Measurements from ENCODE around the gene CEP290.
"Not testable (repeated sequence)": the region's sequence is repeated elsewhere in the genome, so short reads cannot be mapped to it uniquely, and the experiment has no call there.

CEP290 gene

DNA sequence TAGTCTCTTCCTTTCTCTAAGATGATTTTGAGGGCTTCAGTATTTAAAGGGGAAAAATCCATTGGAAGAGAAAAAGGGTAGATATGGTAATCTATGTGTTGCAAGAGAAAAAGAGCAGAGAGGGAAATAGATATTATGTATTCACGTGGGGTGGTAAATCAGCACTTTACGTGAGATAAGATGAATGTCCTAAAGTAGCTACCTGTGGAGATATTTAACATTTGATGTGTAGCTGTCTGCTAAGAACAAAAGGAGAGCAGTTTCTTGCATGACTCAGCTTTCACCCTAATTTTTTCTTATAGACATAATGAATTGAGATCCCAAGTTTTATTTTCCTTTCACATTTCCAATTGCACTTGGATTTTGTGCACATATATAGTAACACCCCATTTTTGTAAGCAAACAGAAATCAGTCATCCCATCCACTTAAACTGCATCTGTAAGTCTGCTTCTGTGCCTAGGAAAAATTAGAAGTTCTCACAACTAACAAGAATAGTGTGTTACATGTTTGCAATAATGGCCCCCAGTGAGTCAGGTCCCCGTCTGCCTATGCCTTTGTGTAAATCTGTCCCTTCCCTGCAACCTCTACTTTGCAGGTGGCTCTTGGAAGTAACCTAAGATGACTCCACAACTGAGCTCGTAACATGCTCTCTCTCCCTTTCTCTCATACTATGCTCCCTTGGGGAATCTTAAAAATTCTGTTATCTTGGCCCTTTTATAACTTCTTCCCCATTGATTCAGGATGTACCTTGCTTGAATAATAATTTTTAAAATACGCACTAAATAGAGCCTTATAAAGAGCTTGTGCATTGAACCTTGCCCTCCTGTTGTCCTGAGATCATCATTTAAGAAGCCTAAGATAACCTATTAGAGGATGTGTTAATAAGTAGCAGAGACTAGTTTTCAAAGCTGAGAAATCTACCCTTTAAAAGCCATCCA lies 3.9 kb upstream of the CEP290 start:
- no peak overlapping the region for H3K4me3 ChIP-seq (ENCODE audit: low read depth, low read length)
- no peak overlapping the region for H3K27ac ChIP-seq
- no peak for DNase-seq
- TF ChIP-seq, protein P1, sequence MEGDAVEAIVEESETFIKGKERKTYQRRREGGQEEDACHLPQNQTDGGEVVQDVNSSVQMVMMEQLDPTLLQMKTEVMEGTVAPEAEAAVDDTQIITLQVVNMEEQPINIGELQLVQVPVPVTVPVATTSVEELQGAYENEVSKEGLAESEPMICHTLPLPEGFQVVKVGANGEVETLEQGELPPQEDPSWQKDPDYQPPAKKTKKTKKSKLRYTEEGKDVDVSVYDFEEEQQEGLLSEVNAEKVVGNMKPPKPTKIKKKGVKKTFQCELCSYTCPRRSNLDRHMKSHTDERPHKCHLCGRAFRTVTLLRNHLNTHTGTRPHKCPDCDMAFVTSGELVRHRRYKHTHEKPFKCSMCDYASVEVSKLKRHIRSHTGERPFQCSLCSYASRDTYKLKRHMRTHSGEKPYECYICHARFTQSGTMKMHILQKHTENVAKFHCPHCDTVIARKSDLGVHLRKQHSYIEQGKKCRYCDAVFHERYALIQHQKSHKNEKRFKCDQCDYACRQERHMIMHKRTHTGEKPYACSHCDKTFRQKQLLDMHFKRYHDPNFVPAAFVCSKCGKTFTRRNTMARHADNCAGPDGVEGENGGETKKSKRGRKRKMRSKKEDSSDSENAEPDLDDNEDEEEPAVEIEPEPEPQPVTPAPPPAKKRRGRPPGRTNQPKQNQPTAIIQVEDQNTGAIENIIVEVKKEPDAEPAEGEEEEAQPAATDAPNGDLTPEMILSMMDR (IDR thresholded peaks at IDR 0.05; ENCODE audit: low read depth, low read length, missing control alignments): no peak
- H3K36me3 ChIP-seq (replicated peaks): peaks cover 2% of the 10 kb centered on the region
- H3K27me3 ChIP-seq (replicated peaks): no peaks in the 10 kb centered on the region
- in situ Hi-C loops (cut with HindIII; ENCODE audit: low pct_ligation_motif_present, low sequenced_read_pairs): no loop called here

DNA sequence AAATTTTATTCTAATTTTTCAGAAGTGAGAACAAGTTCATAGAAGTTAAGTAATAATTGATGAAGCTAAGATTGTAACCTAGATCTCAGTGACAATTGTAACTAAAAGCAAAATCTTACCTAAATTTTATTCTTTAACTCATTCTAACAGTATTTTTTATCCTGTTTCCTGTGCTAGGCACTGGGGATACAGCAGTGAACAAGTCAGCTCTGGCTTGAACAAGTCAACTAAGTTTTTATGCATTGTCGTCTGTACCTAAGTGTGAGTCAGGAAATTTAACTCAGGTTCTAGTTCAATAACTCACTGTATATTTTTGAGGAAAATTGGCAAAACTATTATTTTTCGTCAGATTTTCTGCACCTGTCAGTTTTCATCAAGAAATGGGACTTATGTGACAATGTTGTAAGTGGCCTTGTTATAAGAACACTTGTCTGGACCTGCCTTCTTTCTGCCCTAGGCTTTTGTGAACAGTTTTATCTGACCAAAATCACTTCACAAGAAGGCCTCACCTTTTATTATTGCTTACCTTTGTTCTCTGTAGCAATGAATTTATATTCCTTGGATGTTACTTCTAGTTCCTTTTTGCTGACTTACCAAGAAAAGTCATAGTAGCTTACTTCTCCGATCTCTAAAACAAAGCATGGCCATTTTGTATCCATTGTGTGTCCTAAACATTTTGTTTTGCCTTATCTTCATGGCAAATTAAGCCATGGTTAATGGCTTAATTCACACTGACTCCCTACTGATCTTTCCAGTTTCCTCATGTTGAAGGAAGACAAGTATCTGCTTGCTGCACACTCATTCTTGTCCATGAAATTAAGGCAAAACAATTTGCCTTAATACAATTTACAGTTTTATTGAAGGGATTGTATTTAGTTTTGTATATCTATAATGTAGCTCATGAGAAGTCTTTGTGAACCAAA lies 2.9 kb upstream of the CEP290 start:
- Histone ChIP-seq H3K36me3 (replicated peaks) (peaks cover 2% of the 10 kb centered on the region), H3K4me3 (ENCODE audit: low read depth, low read length) (no peak overlapping the region), H3K27ac (no peak overlapping the region), H3K27me3 (replicated peaks) (no peaks in the 10 kb centered on the region)
- no peak for DNase-seq
- in situ Hi-C loops (cut with HindIII; ENCODE audit: low pct_ligation_motif_present, low sequenced_read_pairs): no loop called here
- TF ChIP-seq, protein P1 (IDR thresholded peaks at IDR 0.05; ENCODE audit: low read depth, low read length, missing control alignments): no peak

DNA sequence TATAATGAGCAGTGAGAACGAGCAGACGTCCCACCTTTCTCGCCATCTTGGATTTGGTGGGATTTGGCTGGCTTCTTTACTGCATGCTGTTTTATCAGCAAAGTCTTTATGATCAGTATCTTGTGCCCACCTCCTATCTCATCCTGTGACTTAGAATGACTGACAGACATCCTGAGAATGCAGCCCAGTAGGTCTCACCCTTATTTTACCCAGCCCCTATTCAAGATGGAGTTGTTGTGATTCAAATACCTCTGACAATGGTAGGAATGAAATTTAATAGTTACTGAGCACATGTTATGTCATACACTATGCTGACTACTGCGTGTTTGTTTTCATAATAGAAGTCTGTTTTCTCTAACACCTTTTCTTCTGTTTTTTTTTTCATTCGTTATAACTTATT lies 2.1 kb upstream of the CEP290 start:
- Histone ChIP-seq H3K4me3 (ENCODE audit: low read depth, low read length) (no peak overlapping the region), H3K36me3 (replicated peaks) (peaks cover 2% of the 10 kb centered on the region), H3K27ac (no peak overlapping the region), H3K27me3 (replicated peaks) (no peaks in the 10 kb centered on the region)
- DNase-seq: no peak
- TF ChIP-seq, protein P1 (IDR thresholded peaks at IDR 0.05; ENCODE audit: low read depth, low read length, missing control alignments): no peak
- in situ Hi-C loops (cut with HindIII; ENCODE audit: low pct_ligation_motif_present, low sequenced_read_pairs): no loop called here

DNA sequence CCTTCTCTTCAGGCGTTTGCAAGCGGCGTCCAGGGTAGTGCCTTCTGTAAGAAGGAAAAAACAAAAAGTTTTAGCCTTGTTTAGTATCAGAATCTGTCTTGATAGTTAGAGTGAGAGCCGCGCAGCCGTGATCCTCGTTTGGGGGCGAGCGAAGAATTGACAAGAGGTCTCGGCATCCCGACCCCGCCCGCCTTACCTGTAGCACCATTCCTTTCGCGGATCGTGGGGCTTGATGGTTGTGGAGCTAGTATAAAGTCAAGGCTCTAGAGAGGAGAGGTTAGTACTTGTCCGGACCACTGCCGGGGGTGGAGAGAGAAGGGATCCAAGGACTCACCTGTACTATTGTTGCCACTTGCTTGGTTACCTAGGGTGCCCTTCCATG lies 713 bp upstream of the CEP290 start:
- H3K27ac ChIP-seq: peak overlapping the region; percentile 61
- TF ChIP-seq, protein P1 (IDR thresholded peaks at IDR 0.05; ENCODE audit: low read depth, low read length, missing control alignments): no peak
- in situ Hi-C loops (cut with HindIII; ENCODE audit: low pct_ligation_motif_present, low sequenced_read_pairs): no loop called here
- DNase-seq: no peak
- peaks cover 2% of the 10 kb centered on the region for H3K36me3 ChIP-seq (replicated peaks)
- no peaks in the 10 kb centered on the region for H3K27me3 ChIP-seq (replicated peaks)
- peak overlapping the region; percentile 88 for H3K4me3 ChIP-seq (ENCODE audit: low read depth, low read length)

DNA sequence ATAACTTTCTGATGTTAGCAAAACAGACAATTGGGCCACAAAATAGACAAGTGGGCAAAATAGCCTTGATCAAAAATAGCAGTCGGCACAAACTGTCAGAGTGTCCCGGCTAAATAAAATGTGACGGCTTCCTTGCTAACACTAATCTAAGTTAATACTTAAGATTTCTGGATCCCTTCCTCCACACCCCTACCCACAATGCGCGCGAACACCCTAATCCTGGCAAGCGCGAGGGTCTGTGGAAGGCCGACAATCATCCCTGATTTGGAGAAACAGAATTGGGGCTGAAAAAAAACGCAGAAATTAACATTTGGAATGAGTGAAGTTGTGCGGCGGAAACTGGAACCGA lies 489 bp downstream of the CEP290 start:
- DNase-seq: no peak
- no peaks in the 10 kb centered on the region for H3K27me3 ChIP-seq (replicated peaks)
- TF ChIP-seq, protein P1 (IDR thresholded peaks at IDR 0.05; ENCODE audit: low read depth, low read length, missing control alignments): no peak
- peaks cover 2% of the 10 kb centered on the region for H3K36me3 ChIP-seq (replicated peaks)
- H3K4me3 ChIP-seq (ENCODE audit: low read depth, low read length): peak overlapping the region; percentile 88
- in situ Hi-C loops (cut with HindIII; ENCODE audit: low pct_ligation_motif_present, low sequenced_read_pairs): no loop called here
- H3K27ac ChIP-seq: peak overlapping the region; percentile 70

DNA sequence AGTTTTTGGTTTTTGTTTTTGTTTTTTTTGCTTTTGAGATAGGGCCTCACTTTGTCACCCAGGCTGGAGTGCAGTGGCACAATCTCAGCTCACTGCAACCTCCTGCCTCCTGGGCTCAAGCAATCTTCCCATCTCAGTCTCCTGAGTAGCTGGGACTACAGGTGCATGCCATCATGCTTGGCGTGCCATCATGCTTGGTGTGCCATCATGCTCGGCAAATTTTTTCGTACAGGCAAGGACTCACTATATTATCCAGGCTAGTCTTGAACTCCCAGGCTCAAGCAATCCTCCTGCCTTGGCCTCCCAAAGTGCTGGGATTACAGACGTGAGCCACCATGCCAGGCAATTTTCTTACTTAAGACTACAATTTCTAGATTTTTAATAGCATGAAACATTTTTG lies 2.2 kb downstream of the CEP290 start:
- in situ Hi-C loops (cut with HindIII; ENCODE audit: low pct_ligation_motif_present, low sequenced_read_pairs); H3K27ac ChIP-seq; DNase-seq; H3K4me3 ChIP-seq (ENCODE audit: low read depth, low read length); H3K27me3 ChIP-seq (replicated peaks); H3K36me3 ChIP-seq (replicated peaks): not testable (repeated sequence)

DNA sequence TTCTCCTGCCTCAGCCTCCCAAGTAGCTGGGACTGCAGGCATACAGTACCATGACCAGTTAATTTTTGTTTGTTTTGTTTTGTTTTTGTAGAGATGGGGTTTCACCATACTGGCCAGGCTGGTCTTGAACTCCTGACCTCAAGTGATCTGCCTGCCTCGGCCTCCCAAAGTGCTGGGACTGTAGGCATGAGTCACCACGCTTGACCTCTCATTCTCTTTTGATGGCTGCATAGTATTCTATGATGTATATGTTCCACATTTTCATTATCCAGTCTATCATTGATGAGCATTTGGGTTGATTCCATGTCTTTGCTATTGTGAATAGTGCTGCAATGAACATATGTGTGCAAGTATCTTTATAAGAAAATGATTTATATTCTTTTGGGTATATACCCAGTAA lies 8.7 kb downstream of the CEP290 start:
- H3K27me3 ChIP-seq (replicated peaks); H3K4me3 ChIP-seq (ENCODE audit: low read depth, low read length); H3K36me3 ChIP-seq (replicated peaks); DNase-seq; in situ Hi-C loops (cut with HindIII; ENCODE audit: low pct_ligation_motif_present, low sequenced_read_pairs); H3K27ac ChIP-seq: not testable (repeated sequence)

All from brain microvascular endothelial cell (primary cell).